WI38 (cell line): ENCODE measurements around the gene LRRIQ3.
A peak's percentile ranks its signal among the peaks of the same experiment; 100 is the strongest.

Experiments used
- H3K4me3 ChIP-seq: 2 replicates; pipeline ENCODE4 v1.5.1; 2011; ENCODE audit warnings: low read depth, mild to moderate bottlenecking, control low read depth, low read length
- TF ChIP-seq, protein P1 (sequence below): IDR thresholded peaks from 2 replicates; pipeline ENCODE4 v1.5.1; 2012; ENCODE audit warnings: low read depth, mild to moderate bottlenecking, control low read depth, low read length

Gene LRRIQ3

DNA sequence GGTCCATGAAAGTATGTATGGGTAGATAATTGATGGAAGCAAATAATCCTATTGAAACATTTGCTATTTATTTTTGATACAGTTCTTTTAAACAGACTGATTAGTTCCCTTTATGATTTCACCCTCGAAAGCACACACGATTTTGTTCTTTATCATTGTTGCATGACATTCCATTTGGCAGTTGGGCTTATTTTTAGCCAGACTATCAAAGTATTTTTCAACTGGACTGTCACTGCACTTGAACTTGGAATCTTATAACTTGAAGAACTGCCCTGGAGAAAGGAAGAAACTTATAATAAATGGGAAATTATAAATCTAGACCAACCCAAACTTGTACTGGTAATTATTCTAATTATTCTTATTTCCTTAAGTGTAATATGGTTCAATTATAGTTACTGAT lies 37.2 kb upstream of the LRRIQ3 start, which contains the start of gene TNNI3K:
TSS of gene TNNI3K (plus strand) at position 235 of the 400 bp plus-strand sequence. CDS start at position 300, 65 bp downstream.
- TF ChIP-seq, protein P1, sequence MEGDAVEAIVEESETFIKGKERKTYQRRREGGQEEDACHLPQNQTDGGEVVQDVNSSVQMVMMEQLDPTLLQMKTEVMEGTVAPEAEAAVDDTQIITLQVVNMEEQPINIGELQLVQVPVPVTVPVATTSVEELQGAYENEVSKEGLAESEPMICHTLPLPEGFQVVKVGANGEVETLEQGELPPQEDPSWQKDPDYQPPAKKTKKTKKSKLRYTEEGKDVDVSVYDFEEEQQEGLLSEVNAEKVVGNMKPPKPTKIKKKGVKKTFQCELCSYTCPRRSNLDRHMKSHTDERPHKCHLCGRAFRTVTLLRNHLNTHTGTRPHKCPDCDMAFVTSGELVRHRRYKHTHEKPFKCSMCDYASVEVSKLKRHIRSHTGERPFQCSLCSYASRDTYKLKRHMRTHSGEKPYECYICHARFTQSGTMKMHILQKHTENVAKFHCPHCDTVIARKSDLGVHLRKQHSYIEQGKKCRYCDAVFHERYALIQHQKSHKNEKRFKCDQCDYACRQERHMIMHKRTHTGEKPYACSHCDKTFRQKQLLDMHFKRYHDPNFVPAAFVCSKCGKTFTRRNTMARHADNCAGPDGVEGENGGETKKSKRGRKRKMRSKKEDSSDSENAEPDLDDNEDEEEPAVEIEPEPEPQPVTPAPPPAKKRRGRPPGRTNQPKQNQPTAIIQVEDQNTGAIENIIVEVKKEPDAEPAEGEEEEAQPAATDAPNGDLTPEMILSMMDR = no peak

DNA sequence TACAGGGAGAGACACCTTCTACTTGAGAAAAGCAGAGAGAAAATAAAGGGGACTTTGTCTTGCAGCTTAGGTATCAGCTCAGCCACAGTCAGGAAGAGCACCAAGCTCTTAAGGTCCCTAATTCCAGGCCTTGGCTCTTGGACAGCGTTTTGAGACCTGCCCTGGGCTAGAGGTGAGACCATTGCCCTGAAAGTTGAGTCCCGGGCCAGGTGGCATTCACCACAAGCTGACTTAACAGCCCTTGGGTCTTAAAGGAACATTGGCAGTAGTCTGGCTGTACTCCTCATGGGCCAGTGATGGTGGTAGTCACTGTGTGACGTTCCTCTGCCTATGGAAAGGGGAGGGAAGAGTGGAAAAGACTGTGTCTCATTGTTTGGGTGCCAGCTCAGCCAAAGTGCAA lies 25.5 kb upstream of the LRRIQ3 start:
- no peak overlapping the region for H3K4me3 ChIP-seq
- TF ChIP-seq, protein P1 = no peak

More for the DNA sequence above, 37.2 kb upstream of the LRRIQ3 start, which contains the start of gene TNNI3K:
- H3K4me3 ChIP-seq = no peak within 1 kb of the TSS

DNA sequence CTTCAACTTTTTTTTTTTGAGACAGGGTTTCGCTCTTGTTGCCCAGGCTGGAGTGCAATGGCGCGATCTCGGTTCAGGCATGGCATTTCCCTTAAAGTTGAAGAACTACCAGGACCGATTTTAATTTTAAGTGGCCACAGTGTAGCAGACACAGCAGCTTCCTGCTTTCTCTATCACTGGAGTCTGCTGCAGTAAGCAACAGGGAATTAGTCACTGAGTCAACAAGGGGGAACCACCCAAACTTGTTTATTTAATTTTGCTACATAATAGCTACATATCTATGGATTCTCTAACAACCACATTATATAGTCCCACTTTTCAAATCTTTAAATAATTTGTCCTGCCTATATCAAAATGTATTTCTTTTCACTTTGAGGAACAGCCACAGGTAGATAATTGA lies 24.7 kb upstream of the LRRIQ3 start:
- TF ChIP-seq, protein P1 = no peak
- no peak overlapping the region for H3K4me3 ChIP-seq

DNA sequence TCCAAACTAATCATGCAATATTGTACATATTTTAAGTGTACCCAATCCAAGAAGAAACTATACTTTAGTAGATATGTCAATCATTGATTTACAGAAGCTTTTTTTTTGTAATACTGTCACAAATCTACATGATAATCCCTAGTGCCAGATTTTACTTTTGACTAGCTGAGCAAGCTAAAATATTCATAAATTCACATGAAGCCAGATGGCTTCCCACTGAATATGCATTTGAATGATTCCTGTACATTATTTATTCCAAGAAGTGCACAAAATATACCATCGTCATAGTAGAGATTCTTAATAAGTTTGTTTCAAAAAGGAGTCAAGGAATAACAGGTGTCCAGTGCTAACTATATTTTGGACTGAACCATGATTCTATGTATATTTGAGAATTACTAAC lies 17.3 kb upstream of the LRRIQ3 start:
- no peak overlapping the region for H3K4me3 ChIP-seq
- TF ChIP-seq, protein P1 = no peak

DNA sequence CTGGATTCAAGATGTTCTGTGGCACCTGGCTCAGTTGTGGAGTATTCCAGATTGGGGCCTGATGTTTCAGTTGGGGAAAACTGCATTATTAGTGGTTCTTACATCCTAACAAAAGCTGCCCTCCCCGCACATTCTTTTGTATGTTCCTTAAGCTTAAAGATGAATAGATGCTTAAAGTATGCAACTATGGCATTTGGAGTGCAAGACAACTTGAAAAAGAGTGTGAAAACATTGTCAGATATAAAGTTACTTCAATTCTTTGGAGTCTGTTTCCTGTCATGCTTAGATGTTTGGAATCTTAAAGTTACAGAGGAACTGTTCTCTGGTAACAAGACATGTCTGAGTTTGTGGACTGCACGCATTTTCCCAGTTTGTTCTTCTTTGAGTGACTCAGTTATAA lies 7.3 kb upstream of the LRRIQ3 start:
- H3K4me3 ChIP-seq = no peak overlapping the region
- TF ChIP-seq, protein P1 = no peak

DNA sequence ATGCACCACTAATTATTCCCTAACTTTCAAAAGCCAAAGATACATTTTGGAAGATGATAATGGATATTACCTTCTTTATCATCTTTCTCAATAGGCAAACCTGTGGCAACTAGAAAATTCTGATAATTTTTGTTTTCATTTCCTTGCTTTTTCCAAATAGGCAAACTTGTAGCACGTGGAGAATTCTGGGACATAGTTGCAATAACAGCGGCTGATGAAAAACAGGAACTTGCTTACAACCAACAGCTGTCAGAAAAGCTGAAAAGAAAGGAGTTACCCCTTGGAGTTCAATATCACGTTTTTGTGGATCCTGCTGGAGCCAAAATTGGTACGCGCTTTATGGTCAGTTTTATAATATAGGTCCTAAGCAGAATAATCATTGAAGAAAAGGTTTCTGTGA lies 1.5 kb upstream of the LRRIQ3 start:
- no peak overlapping the region for H3K4me3 ChIP-seq
- TF ChIP-seq, protein P1 = no peak

DNA sequence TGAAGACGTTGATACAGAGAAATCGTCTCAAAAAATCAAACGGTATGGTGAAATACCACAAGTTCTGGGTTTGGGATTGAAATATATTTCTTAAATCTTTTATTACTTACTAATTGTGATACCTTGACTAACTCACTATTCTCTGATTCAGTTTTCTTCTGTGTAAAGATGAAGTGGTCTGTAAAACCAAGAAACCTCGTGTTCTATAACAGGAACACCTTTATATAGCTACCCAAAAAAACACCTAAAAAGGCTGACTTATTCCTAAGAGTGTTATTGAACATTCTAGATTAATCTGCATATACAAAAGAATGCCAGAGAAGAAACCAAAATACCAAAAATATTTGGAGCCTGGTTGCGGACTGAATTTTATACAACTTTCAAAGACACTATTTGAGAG lies 721 bp downstream of the LRRIQ3 start:
- TF ChIP-seq, protein P1 = no peak
- peak overlapping the region; percentile 90 for H3K4me3 ChIP-seq
